GM21381 (cell line): ENCODE measurements around the gene KCNH1.
"Not testable (repeated sequence)": the region's sequence is repeated elsewhere in the genome, so short reads cannot be mapped to it uniquely, and the experiment has no call there.

Experiments used
- ATAC-seq: cut with Tn5 transposase; IDR thresholded peaks from one replicate; pipeline ENCODE4 v1.9.1; 2021; ENCODE audit warnings: mild to moderate bottlenecking, moderate library complexity; ENCODE audit not compliant: unreplicated experiment

KCNH1 gene

DNA sequence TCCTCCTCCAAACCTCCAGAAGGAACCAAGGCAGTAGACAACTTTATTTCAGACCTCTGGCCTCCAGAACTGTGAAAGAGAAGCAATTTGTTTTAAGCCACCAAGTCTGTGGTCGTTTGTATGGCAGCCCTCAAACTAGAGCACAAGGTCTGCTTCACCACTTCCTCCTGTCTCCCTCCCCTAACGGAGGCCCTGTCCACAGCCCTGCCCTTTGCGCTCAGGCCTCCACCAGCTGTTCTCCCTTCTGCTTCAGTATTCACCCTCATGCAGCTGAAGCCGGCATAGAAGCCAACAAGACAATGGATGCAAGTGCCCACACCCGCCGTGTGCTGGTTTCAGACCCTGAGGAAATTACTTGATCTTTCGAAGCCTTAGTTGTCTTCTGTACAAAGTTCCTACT lies 441.2 kb downstream of the KCNH1 start:
- ATAC-seq = peak; percentile 33

DNA sequence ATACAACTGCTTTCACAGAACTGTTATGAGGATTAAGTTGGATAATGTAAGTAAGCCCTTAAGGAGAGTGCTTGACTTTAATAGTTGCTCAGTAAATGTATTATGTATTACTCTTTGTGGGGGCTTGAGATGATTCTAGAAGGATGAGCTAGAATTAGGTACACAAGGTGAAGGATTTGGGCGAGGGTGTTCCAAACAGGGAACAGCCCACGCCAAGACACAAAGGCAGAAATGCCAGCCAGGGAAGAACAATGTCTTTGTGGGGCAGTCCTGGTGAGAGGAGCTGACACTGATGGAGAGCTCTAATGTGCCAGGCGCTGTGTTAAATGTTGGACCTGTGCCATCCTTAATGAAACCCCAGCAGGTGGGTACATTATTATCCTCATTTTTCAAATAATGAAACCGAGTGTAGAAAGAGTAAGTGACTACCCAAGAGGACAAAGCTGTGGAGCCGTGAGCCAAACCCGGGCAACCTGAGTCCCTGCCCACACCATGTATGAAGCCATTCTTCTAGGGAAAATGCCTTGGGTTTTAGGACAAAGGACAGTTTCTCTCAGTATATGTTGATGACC lies 442.8 kb downstream of the KCNH1 start:
- no peak for ATAC-seq

DNA sequence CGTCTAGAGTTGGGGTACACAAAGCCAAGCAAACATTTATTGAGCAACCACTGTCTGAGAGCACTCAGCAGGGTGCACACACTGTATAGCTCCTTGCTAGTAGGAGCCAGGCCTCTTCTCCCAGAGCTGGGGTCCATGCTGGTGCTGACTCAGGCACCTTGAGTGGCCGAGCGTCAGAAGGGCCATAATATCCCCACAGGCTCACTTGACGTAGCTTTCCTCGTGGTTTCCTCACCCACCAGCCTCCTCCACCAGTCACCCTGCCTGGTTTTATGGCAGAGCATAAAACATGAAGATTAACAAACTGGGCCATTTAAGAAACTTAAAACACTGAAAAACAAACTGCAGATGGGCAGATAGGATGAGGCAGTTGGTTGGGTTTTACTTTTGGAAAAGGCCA lies 443.7 kb downstream of the KCNH1 start:
- no peak for ATAC-seq

DNA sequence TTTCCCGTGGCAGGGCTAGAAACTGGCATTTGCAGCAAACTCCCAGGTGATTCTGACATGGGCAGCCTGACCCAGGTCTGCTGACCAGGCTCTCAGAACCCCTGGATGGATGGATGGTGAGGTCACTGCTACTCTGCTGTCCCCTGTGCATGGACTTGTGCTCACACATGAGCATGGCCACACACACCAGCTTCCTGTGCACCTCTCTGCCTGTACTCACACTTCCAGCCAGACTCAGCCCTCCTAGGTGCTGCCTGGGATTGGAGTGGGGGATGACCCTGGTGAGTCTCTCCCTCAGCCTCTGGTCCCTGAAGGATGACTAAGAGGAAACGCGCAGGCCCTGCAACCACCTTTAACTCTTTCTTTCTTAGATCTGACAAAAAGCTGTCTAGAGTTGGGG lies 444.1 kb downstream of the KCNH1 start:
- ATAC-seq = no peak

DNA sequence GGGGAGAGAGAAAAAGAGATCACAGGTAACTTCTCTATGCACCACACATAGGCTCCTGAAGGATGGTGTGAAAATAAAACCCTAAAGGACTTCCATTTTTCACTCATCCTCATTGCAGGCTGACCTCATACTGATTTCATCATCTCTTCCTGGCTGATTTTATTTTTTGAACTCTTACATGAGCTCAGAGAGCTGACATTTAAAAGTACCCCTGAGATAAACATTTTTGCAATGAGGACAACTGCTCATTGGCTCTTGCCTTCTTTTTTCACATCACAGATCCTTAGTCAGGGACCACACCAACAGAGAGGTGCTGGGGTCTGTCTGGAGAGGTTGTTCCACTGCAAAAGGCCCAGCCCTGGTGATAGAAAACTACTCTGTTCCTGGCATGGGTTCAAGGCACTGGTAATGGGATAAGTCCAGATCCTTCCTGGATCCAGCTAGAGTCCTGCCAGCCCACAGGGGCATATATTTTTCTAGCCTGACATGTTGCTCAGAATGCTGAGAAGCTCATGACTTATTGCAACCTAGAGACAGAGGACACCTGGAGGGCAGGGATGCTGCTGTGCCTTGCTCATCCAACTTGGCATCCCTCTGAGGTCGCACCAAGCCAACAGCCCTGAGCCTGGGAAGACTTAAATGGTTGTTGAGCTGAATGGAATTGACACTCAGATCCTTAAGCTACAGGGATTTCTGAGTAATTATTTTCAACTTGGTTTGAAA lies 445.3 kb downstream of the KCNH1 start:
- ATAC-seq = no peak

- no peak for ATAC-seq
These were observed 446.2 kb downstream of the KCNH1 start for GRCh38 chr1:210687582-210688279.

- no peak for ATAC-seq
These were observed 447.1 kb downstream of the KCNH1 start for GRCh38 chr1:210686841-210687240.

DNA sequence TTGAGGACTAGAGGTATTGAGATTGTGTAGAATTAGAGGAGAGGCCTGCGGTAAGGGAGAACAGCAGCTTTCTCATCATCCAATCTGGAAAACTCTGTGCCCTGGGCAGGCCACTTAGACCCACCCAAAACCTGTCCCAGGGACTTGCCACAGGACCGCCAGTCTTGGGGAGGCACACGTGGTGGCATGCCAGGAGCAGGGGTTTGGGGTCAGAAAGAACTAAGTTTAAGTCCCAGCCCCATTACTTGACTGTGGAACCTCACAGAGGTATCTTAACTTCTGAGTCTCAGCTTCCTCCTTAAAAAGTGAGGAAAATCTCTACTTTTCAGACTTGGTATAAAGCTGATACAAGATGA lies 448.7 kb downstream of the KCNH1 start:
- peak; percentile 8 for ATAC-seq

GRCh38 chr1:210684466-210685294 lies 449.3 kb downstream of the KCNH1 start:
- ATAC-seq = peak; percentile 81

DNA sequence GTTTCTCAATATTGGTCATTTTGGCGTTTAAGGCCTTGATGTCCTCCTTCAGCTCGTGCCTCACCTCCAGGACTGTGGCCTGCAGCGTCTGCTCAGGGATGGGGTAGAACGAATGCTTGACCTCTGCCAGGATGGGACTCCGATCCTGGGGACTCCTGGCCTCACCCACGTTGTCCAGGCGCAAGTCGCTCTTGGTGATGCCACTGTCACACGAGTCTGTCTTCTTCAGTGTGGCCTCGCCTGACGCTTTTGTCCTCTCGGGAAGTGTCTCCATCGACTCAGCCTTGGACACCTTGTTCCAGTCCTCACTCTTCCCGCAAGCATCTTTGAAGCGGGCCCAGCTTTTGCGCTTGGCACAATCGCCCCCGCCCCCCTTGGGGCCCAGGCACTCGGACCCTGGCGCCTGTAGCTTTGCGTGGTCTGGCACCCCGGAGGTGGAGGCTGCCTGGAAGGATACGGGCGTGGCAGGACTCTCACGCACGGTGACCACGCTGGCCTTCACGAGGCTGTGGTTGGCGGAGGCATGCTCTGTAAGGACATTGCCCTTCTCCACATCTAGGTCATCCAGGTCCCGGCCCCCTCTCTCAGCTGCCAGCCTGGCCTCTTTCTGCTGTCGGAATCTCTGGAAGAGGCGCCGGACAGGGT lies 450.4 kb downstream of the KCNH1 start:
- ATAC-seq = no peak

DNA sequence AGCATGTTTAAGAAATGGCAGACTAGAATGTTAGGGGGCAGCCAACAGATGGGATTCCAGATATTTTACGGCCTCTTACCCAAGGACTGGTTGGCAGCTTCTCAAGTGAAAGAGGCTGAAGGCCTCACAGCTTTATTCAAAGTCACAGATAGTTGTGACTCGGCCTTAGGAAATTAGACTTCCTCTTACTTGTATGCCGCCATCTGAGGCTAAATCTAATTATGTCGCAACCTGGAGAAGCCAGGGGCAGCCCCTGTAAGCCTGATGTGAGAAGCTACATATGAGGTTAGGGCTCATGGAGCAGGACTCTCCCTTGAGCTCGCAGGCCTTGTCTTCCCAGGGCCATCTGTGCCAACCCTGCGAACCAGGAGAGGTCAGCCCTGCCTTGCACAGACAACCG lies 452.8 kb downstream of the KCNH1 start:
- no peak for ATAC-seq

DNA sequence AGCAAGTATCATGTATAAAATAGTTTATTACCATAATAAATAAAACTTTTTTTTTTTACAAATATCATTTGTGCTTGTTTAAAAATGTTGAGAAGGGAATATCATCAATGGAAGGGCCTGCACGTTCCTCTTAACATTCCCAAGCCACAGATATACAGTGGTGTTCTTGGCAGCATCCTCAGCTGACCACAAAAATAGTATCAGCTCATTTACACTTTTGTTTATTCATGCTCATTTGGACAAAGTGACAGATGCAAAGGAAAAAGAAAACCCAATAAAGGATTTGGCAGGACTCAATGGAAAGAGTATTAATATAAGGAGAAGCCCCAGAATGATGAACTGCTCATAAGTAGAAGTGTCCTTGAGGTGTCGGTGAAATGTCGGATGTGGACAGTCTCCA lies 455.6 kb downstream of the KCNH1 start:
- ATAC-seq = no peak

DNA sequence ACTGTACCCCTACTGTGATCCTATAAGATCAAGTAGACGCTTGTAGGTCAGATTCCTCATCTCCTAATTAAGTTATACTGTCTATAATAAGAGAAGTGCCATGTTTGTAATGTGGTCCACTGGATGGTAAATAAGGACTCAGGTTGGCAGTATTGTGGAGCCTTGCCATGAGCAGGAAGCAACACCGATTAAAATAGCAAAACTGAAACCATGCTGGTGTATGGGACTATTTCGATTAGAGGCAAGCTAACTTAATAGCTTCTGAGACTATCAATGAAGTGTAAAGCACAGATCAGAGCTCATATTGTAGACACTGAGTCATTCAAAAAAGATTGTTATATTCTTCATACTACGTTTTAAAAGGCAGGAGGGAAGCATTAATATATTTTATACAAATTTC lies 456.4 kb downstream of the KCNH1 start:
- no peak for ATAC-seq

DNA sequence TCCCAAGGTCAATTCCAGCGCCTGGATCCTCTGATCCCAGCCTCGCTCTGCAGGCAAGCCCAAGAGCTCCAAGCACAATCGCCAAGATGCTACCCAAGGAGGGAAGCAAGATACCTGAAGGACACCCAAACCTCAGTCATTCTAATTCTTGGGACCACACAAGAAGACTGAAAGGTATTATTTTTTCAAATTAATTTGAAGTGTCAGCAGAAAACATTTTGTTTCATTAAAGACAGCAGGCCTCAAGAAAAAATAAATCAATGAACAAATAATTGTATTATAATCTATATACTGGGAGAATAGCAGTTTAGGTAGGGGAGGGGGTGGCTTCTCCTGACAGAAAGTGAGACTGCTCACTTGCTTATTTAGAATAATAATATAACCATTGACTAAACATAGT lies 457.4 kb downstream of the KCNH1 start:
- no peak for ATAC-seq

- ATAC-seq = no peak
These were observed 459.8 kb downstream of the KCNH1 start for GRCh38 chr1:210674151-210674550.

DNA sequence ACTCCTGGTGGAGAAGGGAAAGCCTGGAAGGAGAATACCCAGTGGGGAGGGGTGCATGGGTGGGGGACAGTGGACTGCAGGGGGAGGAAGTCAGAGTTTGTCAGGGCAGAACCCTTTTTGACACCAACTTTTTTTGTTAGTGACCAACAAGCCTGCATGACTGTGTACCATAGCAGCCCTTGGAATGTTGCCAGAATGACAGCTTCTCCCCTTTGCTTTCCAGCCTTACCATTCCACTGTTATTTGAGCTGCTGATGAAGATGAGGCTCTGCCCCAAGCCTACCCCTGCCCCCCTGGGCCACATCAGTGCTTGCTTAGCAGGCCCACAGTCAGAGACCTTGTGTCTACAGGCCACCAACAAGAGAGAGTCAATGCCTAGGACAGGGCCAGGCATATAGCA lies 464.0 kb downstream of the KCNH1 start:
- ATAC-seq = no peak

GRCh38 chr1:210663730-210664573 lies 470.0 kb downstream of the KCNH1 start:
- ATAC-seq = no peak

DNA sequence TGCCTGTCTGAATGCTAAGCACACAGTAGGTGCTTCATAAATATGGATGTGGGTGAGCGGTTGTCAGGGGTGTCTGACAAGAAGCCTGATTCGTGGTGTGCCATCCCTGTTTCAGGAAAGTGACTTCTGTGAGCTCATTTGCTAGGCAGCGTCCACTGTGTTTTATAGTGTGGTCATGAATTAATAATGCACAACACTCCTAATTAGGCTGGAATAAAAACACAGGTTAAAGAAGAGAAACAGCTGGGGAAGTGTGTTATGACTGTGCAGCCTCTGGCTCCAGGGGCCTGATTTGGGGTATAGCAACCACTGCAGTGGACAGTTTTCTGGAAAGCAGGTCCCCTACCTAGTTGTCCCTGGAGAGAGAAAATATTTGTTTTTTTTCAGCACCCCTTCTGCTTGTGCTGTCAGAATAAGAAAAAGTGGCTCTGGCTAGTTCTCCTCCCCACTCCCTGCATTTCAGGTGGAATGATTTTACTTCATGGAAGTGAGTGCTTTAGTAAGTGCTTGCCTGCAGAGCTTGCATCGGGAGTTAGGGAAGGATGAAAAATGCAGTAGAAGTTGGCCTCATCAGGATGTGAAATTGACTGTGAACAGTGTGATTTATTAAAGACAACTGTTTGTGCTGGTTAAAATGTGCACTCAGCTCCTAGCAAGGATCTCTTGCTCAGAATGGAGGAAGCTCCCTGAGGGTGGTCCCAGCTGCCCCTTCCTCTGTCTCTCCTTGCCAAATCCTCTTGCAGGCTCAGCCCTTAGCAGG lies 471.5 kb downstream of the KCNH1 start:
- no peak for ATAC-seq

- ATAC-seq = not testable (repeated sequence)
These were observed 472.4 kb downstream of the KCNH1 start for GRCh38 chr1:210661520-210661919.
